ENCODE results near the gene CCDC121.

CCDC121 gene

GRCh38 chr2:27591745-27592144, 37.1 kb downstream of the CCDC121 start:
- no peak for TF ChIP-seq CTCF (conservative IDR thresholded peaks at IDR 0.05; ENCODE audit: low read depth, low read length)
- H3K4me3 ChIP-seq (ENCODE audit: low read length), result no peak overlapping the region
- DNase-seq (ENCODE audit: low read depth), result no peak

- H3K4me3 ChIP-seq (ENCODE audit: low read length), result no peak overlapping the region
- DNase-seq (ENCODE audit: low read depth), result no peak
- TF ChIP-seq CTCF (conservative IDR thresholded peaks at IDR 0.05; ENCODE audit: low read depth, low read length), result no peak
Observed at GRCh38 chr2:27588308-27588707, 40.5 kb downstream of the CCDC121 start.

GRCh38 chr2:27587025-27587424, 41.8 kb downstream of the CCDC121 start:
- H3K4me3 ChIP-seq (ENCODE audit: low read length), result no peak overlapping the region
- no peak for DNase-seq (ENCODE audit: low read depth)
- TF ChIP-seq CTCF (conservative IDR thresholded peaks at IDR 0.05; ENCODE audit: low read depth, low read length), result no peak

- no peak for DNase-seq (ENCODE audit: low read depth)
- no peak overlapping the region for H3K4me3 ChIP-seq (ENCODE audit: low read length)
- TF ChIP-seq CTCF (conservative IDR thresholded peaks at IDR 0.05; ENCODE audit: low read depth, low read length), result no peak
Observed at GRCh38 chr2:27584597-27584996, 44.2 kb downstream of the CCDC121 start.

- DNase-seq (ENCODE audit: low read depth), result no peak
- TF ChIP-seq CTCF (conservative IDR thresholded peaks at IDR 0.05; ENCODE audit: low read depth, low read length), result no peak
- peak overlapping the region; percentile 90 for H3K4me3 ChIP-seq (ENCODE audit: low read length)
Observed at GRCh38 chr2:27583390-27583915, 45.4 kb downstream of the CCDC121 start.

- peak; percentile 66 for DNase-seq (ENCODE audit: low read depth)
- peak within 1 kb of the TSS; percentile 90 for H3K4me3 ChIP-seq (ENCODE audit: low read length)
- no peak for TF ChIP-seq CTCF (conservative IDR thresholded peaks at IDR 0.05; ENCODE audit: low read depth, low read length)
Observed at GRCh38 chr2:27582695-27583389, 46.0 kb downstream of the CCDC121 start, which contains the start of gene ZNF512. ZNF512 (plus strand) TSS chr2:27583042; CDS start chr2:27583113, 71 bp downstream.

- DNase-seq (ENCODE audit: low read depth), result no peak
- TF ChIP-seq CTCF (conservative IDR thresholded peaks at IDR 0.05; ENCODE audit: low read depth, low read length), result no peak
- peak overlapping the region; percentile 90 for H3K4me3 ChIP-seq (ENCODE audit: low read length)
Observed at GRCh38 chr2:27582129-27582694, 46.6 kb downstream of the CCDC121 start.

All from retinal pigment epithelial cell (primary cell).